ENCODE measurements around the gene ATP6V0C.
A peak's percentile ranks its signal among the peaks of the same experiment; 100 is the strongest.

ATP6V0C gene

DNA sequence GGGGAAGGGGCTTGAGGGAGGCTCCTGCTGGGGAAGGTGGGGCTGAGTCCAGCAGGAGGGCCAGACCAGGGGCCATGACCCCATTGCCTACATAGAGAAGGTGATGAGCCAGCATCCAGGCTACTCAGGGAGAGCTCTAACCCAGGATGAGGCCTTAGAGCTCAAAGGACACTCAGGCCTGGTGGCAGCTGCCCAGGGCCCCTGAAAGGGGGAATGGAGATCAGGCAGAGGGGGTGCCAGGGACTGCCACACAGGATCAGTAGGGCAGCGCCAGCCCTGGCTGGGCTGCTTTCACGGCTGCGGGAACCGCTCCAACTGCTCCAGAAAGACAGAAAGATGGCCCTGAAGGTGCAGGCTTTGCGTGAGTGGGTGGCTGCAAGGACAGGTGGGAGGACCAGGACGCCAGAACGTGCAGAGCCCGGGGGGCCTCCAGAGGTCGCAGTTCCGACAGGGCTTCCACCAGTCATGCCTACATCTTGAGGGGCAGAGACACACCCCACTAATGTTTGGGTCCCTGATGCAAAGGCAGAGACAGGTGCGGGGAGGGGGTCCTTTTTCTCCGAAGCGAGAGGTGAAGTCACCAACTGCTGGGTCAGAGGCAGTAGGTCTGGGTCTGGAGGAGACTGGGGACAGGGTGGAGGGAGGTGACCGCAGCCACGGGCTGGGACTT, 882 bp upstream of the ATP6V0C start:
- no peak for DNase-seq

DNA sequence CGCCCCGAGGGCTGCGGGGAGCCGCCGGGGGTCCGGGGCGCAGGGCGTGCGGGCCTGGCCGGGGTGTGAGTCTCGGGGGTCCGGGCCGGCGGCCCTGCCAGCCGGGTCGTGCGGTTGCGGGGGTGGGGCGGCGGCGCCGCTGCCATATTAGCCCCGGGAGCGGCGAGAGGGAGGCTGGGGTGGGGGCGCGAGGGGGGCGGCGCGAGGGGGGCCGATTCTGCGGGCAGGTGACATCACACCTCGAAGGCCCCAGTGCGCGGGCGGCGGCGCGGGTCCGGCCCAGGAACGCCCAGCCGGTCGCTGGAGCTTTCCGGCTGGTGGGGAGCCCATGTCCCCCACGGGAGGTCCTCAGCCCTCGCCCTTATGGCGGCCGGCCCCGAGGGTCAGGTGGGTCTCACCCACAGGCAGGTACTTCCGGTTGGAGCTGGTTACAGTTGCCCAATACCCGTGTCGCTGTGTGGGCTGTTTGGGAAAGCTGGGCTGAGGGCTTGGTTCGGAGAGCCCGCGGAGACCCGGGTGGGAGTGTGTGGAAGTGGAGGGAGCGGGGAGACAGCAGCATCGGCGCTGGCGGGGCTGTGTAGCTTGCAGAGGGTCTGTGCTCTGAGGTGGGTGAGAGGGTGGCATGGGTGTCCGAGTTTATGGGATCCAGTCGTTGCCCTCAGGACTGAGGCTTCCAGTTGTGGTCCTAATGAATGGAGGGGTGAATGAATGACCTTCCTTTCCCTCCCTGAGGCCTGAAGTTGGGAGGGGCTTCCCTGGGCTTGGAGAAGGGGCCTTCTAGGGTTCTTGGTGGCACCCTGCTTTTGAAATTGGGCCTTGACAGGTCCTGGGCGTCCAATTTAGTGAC, 804 bp downstream of the ATP6V0C start:
- DNase-seq = no peak

DNA sequence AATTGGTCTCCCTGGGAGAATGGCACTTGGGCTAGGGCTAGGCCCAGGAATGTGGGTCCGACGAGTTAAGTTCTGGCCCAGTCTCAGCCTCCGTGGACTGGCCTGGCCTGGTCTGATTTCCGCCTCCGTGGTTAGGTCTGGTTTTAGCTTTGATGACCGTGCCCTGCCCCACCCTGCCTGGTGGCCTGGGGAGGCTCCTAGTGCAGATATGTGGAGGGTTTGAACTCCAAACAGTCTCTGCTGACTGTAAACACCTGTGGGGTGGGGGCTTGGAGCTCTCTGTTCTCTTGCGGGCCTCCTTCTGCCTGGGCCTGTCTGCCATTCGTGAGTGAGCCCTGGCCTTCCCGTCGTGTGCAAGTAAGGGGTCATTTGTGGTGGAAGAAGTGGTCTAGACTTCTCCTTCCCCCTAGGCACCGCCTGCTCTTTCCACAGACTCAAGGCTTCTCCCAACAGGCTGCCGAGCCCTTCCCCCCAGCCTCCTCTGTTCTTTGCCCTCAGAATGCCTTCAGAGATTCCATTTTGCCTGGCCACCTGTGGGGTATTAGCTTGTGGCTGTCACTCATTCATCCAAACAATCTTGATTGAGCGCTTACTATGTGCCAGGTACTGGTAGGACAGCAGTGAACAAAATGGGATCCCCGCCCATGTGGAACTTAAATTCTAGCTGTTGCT, 1.6 kb downstream of the ATP6V0C start:
- no peak for DNase-seq

DNA sequence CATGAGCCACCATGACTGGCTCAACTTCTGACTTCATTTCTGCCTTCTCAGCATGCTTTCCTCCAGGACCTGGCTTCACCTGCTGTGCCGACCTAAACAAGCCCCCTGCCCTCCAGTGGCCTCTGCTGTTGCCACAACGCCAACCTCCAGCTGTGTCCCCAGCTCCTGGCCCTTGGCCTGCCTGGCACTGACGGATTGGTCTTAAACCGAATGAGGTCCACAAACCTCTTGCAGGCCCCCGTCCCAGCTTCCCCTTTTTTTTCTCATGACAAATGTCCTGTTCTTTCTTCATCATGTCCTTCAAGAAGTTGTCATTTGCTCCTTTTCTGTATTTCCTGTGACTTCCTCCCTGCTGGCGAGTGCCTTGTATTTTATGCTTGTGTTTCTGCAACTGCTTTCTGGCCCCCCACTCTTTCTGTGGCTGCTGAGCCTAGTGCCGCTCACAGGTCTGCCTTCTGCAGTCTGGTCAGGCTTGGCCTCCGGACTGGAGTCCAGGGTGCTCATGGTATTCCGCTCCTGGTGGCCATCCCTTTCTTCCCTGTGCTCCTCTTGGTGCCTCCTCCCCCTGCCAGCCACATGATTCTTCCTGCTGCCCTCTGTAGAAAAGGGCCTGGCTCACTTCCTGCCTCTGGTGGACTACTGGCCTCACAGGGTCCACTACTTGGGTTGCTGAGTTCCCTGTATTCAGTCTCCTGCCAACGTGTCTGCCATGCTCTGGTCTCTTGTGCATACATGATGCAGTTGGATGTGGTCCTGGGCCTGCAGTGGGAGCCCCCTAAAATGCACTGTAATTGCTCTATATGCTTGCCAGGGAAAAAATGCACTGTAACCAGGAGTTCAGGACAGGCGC, 2.9 kb downstream of the ATP6V0C start:
- no peak for DNase-seq

DNA sequence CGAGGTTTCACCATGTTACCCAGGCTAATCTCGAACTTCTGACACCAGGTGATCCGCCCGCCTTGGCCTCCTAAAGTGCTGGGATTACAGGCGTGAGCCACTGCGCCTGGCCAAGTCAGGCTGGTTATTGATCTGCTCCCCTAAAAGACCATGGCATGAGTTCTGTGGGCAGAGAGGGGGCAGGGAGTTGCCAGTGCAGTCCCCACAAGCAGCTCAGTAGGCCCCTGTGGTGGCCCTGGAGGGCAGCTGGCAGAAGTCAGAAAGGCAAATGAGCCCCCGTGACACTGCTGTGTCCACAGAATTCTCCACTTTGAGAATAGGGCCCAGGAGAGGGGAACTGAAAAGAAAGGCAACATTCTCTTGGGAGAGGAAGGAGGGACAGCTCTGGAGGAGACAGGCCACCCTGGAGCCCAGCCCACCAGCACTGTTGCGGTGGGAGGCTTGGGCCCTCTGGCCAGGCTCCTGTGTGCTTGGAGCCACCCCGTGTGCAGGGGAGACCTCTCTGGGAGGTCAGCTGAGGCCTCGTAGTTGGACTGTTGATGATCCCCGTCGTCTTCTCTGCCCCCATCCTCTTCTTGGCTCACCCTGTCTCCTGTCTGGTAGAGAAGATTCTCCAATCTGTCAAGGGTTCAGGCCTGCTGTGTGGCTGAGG, 4.3 kb downstream of the ATP6V0C start:
- no peak for DNase-seq

DNA sequence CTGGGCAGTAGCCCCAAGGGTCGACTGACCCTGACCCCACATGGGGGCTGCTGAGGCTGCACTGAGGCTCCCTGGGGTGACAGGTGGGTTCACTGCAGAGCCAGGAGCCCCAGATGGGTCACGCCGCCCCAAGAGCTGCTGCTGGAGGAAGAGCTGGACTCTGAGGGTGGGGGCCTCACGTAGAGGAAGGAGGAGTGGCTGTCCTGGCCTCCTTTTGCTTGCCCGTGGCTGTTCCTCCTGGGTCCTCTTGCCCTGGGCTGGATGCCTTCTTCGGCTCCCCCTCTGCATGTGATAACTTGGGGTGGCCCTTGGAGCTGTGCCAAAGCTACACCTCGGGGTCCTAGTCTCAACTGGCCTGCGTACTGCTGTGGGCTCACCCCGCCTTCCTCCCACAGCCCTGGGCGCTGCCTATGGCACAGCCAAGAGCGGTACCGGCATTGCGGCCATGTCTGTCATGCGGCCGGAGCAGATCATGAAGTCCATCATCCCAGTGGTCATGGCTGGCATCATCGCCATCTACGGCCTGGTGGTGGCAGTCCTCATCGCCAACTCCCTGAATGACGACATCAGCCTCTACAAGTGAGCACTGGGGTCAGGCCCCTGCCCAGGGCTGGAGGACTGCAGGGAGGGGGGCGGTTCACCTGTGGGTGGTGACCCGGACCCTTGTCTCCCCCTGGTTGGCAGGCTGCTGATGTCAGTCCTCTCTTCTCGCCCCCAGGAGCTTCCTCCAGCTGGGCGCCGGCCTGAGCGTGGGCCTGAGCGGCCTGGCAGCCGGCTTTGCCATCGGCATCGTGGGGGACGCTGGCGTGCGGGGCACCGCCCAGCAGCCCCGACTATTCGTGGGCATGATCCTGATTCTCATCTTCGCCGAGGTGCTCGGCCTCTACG, 5.3 kb downstream of the ATP6V0C start:
- DNase-seq = no peak

GRCh38 chr16:2519711-2520080, 5.9 kb downstream of the ATP6V0C start:
- DNase-seq = no peak

GRCh38 chr16:2520097-2520783, 6.5 kb downstream of the ATP6V0C start, which contains the start of gene AMDHD2:
TSS of gene AMDHD2 (plus strand) at chr16:2520371. CDS start at chr16:2520459, 88 bp downstream.
- peak; percentile 82 for DNase-seq

DNA sequence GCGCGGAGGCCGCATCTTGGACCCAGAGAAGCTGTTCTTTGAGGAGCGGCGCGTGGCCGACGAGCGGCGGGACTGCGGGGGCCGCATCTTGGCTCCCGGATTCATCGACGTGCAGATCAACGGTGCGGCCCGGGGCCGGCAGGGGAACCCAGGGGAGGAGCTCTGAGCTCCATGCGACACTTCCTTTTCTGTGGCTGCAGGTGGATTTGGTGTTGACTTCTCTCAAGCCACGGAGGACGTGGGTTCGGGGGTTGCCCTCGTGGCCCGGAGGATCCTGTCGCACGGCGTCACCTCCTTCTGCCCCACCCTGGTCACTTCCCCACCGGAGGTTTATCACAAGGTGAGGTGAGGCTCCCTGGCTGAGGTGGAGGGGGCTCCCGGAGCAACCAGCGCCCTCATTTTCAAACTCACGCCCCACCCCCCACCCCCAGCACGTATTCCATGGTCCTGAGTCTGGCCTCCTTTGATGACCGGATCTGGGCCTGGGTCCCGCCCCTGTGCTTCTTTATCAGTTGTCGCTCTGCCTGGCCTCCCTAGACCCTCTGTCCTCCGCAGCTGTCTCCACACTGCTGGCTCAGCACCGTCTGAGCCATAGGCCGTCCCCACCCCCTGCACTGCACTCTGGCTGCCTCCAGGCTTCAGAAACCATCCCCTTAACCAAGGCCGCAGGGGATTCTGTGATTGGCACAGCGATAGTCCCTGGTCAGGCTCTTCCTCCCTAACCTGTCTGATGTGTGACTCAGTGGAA, 7.2 kb downstream of the ATP6V0C start:
- peak; percentile 33 for DNase-seq

GRCh38 chr16:2523801-2524231, 10.1 kb downstream of the ATP6V0C start:
- DNase-seq = no peak

DNA sequence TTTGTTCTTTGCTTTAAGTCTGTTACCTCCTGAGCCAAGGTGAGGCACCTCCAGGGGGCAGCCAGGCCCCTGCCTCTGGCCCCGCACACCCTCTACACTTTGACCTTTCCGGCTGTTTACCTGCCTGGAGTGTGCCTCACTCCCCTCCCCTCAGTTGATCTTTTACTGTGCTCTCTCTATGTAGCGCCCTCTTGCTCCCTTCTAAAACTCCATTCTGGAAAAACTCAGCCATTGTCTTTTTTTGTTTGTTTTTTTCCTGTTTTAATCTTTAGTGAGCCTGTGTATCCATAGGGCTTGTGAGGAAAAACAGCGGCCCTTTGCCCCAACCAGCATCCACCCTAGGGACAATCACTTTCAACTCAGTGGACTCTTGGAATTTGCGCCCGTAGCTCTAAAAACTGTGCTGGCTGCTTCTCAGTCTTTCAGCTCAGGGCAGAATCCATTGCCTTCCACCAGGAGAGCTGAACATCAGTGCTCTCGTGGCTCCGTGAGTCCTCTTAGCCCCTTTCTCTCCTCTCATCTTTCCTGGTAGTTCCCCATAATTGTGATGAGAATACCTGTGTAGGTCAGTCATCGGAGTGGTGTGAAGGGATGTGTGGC, 10.7 kb downstream of the ATP6V0C start:
- DNase-seq = no peak

GRCh38 chr16:2526135-2526534, 12.4 kb downstream of the ATP6V0C start:
- DNase-seq = no peak

GRCh38 chr16:2527071-2527783, 13.5 kb downstream of the ATP6V0C start:
- no peak for DNase-seq

GRCh38 chr16:2527784-2528100, 14.0 kb downstream of the ATP6V0C start:
- DNase-seq = no peak

DNA sequence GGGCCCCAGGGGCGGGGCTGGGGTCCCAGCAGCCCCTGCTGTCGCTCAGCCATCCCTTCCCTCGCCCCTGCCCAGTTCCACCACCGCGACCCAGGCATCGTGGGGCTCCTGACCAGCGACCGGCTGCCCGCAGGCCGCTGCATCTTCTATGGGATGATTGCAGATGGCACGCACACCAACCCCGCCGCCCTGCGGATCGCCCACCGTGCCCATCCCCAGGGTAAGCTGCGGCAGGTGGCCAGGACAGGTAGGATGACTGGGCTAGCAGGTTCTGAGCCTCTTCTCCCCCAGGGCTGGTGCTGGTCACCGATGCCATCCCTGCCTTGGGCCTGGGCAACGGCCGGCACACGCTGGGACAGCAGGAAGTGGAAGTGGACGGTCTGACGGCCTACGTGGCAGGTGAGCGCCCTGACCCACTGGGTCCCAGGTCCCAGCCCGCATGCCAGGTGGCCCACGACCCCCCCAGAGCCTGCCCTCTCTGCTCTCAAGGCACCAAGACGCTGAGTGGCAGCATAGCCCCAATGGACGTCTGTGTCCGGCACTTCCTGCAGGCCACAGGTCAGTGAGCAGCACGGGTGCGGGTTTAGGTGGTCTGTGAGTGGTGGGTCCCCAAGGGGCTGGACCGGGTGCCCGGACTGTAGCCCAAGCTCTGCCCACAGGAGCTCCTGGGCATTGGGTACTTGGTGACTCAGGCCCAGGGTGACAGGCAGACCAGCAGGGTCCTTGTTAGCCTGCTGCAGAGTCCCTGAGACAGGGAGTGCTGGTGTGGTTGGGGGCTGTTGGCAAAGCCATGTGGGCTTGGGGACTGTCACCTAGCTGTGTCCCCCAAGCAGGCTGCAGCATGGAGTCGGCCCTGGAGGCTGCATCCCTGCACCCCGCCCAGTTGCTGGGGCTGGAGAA, 14.7 kb downstream of the ATP6V0C start:
- no peak for DNase-seq

DNA sequence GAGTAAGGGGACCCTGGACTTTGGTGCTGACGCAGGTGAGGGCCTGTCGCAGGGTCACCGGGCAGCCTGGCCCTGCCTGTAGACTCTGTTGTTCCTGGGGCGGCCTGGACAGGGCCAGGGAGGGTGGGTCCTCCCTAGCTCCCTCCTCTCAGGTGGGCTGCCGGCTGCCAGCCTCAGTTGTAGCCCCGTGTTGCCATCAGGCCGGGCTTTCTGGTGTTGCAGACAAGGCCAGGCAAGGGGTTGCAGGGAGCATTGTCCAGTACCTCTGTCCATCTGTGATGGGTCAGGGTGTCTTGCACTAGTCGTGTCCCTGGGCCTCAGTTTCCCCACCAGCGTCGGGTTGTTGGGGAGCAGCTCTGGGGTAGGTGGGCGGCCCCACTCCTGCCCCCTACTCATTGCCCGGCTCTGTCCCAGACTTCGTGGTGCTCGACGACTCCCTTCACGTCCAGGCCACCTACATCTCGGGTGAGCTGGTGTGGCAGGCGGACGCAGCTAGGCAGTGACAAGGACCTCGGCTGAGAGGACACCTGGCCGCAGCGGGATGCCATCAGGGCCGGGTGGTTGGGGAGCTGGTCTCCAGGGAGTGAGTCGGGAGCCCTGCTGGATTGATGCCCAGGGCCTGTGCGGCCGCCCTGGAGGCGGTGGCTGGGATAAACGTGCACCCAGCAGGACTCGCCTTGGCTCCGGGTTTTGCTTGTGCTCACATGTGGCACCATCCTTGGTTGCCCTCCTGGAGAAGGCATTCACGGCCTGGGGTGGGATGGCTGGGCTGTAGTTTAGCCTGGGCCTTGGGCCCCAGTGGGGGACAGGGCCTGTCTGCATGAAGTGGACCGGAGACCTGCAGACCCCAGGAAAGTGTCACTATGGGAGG, 15.5 kb downstream of the ATP6V0C start:
- DNase-seq = no peak
